DOHH2 (cell line): Measurements from ENCODE around the gene FXR2.

Experiments
- H3F3A ChIP-seq: fragments of 200-600 bp; sonication (generic), shearing (Covaris generic); 2 replicates; pipeline ENCODE4 v1.6.0; 2016; ENCODE audit warnings: antibody characterized with exemption, mild to moderate bottlenecking; ENCODE audit not compliant: control insufficient read depth, insufficient read depth
- H3K27ac ChIP-seq: fragments of 200-600 bp; sonication (generic); 2 replicates; pipeline ENCODE4 v1.5.1; 2014; ENCODE audit warnings: low read depth, mild to moderate bottlenecking, low read length, moderate library complexity
- H3K27me3 ChIP-seq: fragments of 200-600 bp; sonication (generic); 2 replicates; pipeline ENCODE4 v1.6.1; 2014; ENCODE audit warnings: mild to moderate bottlenecking, low read length, mixed read lengths; ENCODE audit not compliant: control insufficient read depth
- H3K36me3 ChIP-seq: fragments of 200-600 bp; sonication (generic); 2 replicates; pipeline ENCODE4 v1.6.1; 2014; ENCODE audit warnings: mild to moderate bottlenecking, low read length, moderate library complexity, mixed read lengths; ENCODE audit not compliant: control insufficient read depth
- H3K4me1 ChIP-seq: fragments of 200-600 bp; sonication (generic); 2 replicates; pipeline ENCODE4 v1.6.1; 2014; ENCODE audit warnings: mild to moderate bottlenecking, low read length, mixed read lengths; ENCODE audit not compliant: control insufficient read depth
- H3K4me2 ChIP-seq: fragments of 200-600 bp; sonication (generic); 2 replicates; pipeline ENCODE4 v1.6.0; 2014; ENCODE audit warnings: mild to moderate bottlenecking, low read length, moderate library complexity
- H3K4me3 ChIP-seq: fragments of 200-600 bp; sonication (generic); 2 replicates; pipeline ENCODE4 v1.5.1; 2014; ENCODE audit warnings: mild to moderate bottlenecking, low read length, mixed read lengths
- H3K79me2 ChIP-seq: fragments of 200-600 bp; sonication (generic); 2 replicates; pipeline ENCODE4 v1.6.1; 2014; ENCODE audit warnings: mild to moderate bottlenecking, low read length, mixed read lengths; ENCODE audit not compliant: control insufficient read depth
- H3K9me2 ChIP-seq: fragments of 200-600 bp; sonication (generic); replicated peaks from 2 replicates; pipeline ENCODE4 v1.6.1; 2014; ENCODE audit warnings: mild to moderate bottlenecking, low read length, mixed read lengths; ENCODE audit not compliant: control insufficient read depth
- H3K9me3 ChIP-seq: fragments of 200-600 bp; sonication (generic); 2 replicates; pipeline ENCODE4 v1.6.1; 2014; ENCODE audit warnings: antibody characterized with exemption, low read length, mixed read lengths; ENCODE audit not compliant: control insufficient read depth, insufficient read depth
- H4K20me1 ChIP-seq: fragments of 200-600 bp; sonication (generic); 2 replicates; pipeline ENCODE4 v1.6.0; 2014; ENCODE audit warnings: low read depth, mild to moderate bottlenecking, antibody characterized with exemption, low read length, moderate library complexity; ENCODE audit not compliant: control insufficient read depth, insufficient read depth
- EZH2phosphoT487 ChIP-seq: fragments of 200-600 bp; sonication (generic); IDR thresholded peaks from 2 replicates; pipeline ENCODE4 v1.6.1; 2017; ENCODE audit warnings: borderline replicate concordance, mild to moderate bottlenecking, antibody characterized with exemption, low read length, moderate library complexity, mixed read lengths
- TF ChIP-seq, protein P1 (sequence below): fragments of 200-600 bp; sonication (generic); IDR thresholded peaks from one replicate; pipeline ENCODE4 v1.5.1; 2014; ENCODE audit warnings: antibody characterized with exemption, mild to moderate bottlenecking, low read depth, low read length; ENCODE audit not compliant: poor library complexity, severe bottlenecking

Gene FXR2

DNA sequence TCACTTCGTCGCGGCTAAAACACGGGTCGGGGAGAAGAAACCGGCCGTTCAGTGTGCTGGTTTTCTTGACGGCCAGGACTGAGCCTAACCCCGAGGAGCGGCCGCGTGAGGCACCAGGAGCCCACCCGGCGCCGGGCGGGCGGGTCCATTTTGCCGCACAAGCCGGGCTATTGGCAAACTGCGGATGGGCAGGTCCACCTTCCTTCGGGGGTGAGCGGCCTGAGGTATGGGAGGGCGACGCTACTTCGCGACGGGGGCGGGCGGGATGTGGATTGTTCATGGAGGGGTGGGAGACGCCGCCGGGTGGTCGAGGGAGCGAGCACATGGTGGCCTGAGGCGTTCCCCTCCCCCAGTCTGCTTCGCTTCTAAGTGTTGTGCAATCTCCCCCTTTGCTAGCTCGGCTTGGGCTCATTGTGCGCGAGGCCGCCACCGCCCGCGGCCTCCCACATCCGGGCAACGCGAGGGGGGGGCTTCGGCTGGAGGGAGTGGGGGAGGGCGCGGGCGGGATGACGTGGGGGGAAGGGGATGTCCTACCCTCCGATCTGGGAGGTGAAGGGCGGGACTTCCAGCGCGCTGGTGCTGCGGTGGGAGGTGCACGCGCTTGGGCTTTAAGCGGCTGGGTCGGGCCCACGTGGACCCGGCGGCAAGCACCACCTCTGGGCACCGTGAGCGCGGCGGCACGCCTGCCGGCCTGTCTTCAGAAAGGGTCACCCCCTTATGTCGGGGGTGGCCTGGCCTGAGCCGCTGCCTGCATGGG, 41.2 kb downstream of the FXR2 start:
- H3K27ac ChIP-seq: peak overlapping the region; percentile 92
- no peaks in the 10 kb centered on the region for H3K9me3 ChIP-seq
- no peaks in the 10 kb centered on the region for H3K9me2 ChIP-seq
- peaks cover 55% of the 10 kb centered on the region for H3K79me2 ChIP-seq
- H3K4me3 ChIP-seq: peak overlapping the region; percentile 91
- peaks cover 70% of the 10 kb centered on the region for H3F3A ChIP-seq
- no peaks in the 10 kb centered on the region for H3K27me3 ChIP-seq
- peaks cover 64% of the 10 kb centered on the region for H3K4me1 ChIP-seq
- no peak for TF ChIP-seq EZH2phosphoT487
- TF ChIP-seq, protein P1, sequence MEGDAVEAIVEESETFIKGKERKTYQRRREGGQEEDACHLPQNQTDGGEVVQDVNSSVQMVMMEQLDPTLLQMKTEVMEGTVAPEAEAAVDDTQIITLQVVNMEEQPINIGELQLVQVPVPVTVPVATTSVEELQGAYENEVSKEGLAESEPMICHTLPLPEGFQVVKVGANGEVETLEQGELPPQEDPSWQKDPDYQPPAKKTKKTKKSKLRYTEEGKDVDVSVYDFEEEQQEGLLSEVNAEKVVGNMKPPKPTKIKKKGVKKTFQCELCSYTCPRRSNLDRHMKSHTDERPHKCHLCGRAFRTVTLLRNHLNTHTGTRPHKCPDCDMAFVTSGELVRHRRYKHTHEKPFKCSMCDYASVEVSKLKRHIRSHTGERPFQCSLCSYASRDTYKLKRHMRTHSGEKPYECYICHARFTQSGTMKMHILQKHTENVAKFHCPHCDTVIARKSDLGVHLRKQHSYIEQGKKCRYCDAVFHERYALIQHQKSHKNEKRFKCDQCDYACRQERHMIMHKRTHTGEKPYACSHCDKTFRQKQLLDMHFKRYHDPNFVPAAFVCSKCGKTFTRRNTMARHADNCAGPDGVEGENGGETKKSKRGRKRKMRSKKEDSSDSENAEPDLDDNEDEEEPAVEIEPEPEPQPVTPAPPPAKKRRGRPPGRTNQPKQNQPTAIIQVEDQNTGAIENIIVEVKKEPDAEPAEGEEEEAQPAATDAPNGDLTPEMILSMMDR: no peak
- H4K20me1 ChIP-seq: peaks cover 31% of the 10 kb centered on the region
- H3K4me2 ChIP-seq: peak overlapping the region; percentile 98
- H3K36me3 ChIP-seq: peaks cover 91% of the 10 kb centered on the region

DNA sequence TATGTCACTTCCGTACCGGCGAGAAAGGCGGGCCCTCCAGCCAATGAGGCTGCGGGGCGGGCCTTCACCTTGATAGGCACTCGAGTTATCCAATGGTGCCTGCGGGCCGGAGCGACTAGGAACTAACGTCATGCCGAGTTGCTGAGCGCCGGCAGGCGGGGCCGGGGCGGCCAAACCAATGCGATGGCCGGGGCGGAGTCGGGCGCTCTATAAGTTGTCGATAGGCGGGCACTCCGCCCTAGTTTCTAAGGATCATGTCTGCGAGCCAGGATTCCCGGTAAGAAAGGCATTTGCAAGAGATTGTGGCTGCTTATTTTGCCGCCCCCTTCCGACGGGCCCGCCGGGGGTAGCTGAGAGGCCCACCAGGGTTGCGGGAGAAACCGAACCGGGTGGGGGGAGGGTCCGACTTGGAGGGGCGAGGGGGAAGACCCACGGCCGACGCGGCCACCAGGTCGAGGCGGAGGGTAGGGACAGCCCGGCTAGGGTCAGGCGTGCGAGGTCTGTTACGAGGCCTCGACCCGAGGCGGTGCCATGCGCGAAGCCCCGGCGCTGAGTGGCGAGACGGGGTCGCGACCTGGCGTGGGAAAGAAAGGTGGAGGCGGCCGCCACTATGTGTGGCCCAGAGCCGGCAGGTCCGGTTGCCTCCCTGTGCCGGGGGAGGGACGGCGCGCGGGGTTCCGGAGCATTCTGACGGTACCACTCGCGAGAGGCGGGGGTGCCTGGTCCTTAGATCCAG, 41.9 kb downstream of the FXR2 start:
- peaks cover 86% of the 10 kb centered on the region for H3K36me3 ChIP-seq
- no peaks in the 10 kb centered on the region for H3K27me3 ChIP-seq
- peaks cover 63% of the 10 kb centered on the region for H3F3A ChIP-seq
- no peaks in the 10 kb centered on the region for H3K9me2 ChIP-seq
- H3K9me3 ChIP-seq: no peaks in the 10 kb centered on the region
- peak overlapping the region; percentile 91 for H3K4me3 ChIP-seq
- no peak for TF ChIP-seq EZH2phosphoT487
- peaks cover 31% of the 10 kb centered on the region for H4K20me1 ChIP-seq
- H3K27ac ChIP-seq: peak overlapping the region; percentile 92
- H3K4me2 ChIP-seq: peak overlapping the region; percentile 98
- peaks cover 57% of the 10 kb centered on the region for H3K4me1 ChIP-seq
- peaks cover 55% of the 10 kb centered on the region for H3K79me2 ChIP-seq

DNA sequence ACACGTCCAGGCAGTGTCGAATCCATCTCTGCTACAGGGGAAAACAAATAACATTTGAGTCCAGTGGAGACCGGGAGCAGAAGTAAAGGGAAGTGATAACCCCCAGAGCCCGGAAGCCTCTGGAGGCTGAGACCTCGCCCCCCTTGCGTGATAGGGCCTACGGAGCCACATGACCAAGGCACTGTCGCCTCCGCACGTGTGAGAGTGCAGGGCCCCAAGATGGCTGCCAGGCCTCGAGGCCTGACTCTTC, 42.4 kb downstream of the FXR2 start:
- TF ChIP-seq EZH2phosphoT487: no peak
- TF ChIP-seq, protein P1: no peak
- H3K36me3 ChIP-seq: peaks cover 86% of the 10 kb centered on the region

DNA sequence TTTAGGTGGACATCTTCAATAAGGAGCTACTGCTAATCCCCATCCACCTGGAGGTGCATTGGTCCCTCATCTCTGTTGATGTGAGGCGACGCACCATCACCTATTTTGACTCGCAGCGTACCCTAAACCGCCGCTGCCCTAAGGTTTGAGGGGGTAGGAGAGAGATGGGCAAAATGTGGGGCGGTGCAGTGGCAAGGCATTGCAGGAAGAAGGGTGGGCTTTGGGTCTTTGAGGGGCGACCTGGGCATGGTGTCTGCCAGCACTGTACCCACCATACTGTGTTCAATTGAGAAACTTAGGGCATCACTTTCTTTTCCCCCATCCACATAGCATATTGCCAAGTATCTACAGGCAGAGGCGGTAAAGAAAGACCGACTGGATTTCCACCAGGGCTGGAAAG, 44.3 kb downstream of the FXR2 start:
- Histone ChIP-seq H3K4me2 (peak overlapping the region; percentile 60; the same call in 1 of the 2 replicates), H3K27me3 (no peaks in the 10 kb centered on the region), H3K36me3 (peaks cover 82% of the 10 kb centered on the region), H3K4me3 (no peak overlapping the region), H3K9me3 (no peaks in the 10 kb centered on the region), H3F3A (peaks cover 42% of the 10 kb centered on the region), H3K27ac (peak overlapping the region; percentile 6; the same call in 1 of the 2 replicates), H3K9me2 (no peaks in the 10 kb centered on the region), H4K20me1 (peaks cover 21% of the 10 kb centered on the region), H3K4me1 (peaks cover 33% of the 10 kb centered on the region), H3K79me2 (peaks cover 59% of the 10 kb centered on the region)
- TF ChIP-seq, protein P1: no peak

More for the DNA sequence above, 42.4 kb downstream of the FXR2 start:
- H3K9me2 ChIP-seq: no peaks in the 10 kb centered on the region
- H3K27me3 ChIP-seq: no peaks in the 10 kb centered on the region
- H3K9me3 ChIP-seq: no peaks in the 10 kb centered on the region
- peak overlapping the region; percentile 75 for H3K27ac ChIP-seq
- H3F3A ChIP-seq: peaks cover 59% of the 10 kb centered on the region
- H3K4me1 ChIP-seq: peaks cover 52% of the 10 kb centered on the region
- peak overlapping the region; percentile 97 for H3K4me2 ChIP-seq
- H3K79me2 ChIP-seq: peaks cover 58% of the 10 kb centered on the region
- H4K20me1 ChIP-seq: peaks cover 31% of the 10 kb centered on the region
- H3K4me3 ChIP-seq: peak overlapping the region; percentile 98
